GM21786 (cell line): ENCODE data around the gene NEDD8.
"Not testable (repeated sequence)": the region's sequence is repeated elsewhere in the genome, so short reads cannot be mapped to it uniquely, and the experiment has no call there.

Experiments
- ATAC-seq: cut with Tn5 transposase; IDR thresholded peaks from one replicate; pipeline ENCODE4 v1.9.1; 2021; ENCODE audit not compliant: unreplicated experiment

NEDD8 gene

DNA sequence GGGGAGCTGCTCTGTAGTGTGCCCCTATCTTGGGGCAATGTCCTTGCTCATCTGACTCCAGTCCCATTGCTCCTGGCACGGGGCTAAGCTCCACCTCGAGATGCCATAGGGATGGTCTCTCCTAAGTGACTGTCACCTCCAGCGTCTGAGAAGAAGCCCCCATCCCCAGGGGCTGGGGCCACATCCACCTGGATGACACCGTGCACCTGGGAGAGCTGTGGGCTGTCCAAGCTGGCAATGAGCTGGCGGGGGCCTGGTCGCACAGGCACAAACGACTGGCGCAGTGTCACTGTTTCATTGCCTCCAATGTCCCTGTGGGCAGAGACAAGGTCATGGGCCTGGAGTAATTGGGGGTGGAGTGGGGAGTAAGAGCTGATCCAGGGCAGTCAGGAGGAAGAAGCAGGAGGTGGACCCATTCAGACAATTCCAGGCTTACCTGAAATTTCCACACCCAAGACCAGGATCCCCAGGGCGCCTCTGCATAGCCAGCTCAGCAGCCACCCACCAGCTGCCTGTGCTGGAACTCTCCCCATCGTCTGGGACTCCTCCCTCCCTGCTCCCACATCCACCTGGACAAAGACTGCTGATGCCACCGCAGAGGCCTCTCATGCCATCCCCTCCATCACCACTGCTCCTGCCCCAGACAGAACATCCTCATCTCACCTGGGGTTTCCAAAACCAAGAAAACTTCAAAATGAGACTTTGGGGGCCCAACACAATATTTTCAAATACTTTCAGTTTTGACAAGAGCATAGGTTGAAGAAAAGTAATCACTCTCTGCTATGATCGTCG, 17.3 kb upstream of the NEDD8 start:
- no peak for ATAC-seq

DNA sequence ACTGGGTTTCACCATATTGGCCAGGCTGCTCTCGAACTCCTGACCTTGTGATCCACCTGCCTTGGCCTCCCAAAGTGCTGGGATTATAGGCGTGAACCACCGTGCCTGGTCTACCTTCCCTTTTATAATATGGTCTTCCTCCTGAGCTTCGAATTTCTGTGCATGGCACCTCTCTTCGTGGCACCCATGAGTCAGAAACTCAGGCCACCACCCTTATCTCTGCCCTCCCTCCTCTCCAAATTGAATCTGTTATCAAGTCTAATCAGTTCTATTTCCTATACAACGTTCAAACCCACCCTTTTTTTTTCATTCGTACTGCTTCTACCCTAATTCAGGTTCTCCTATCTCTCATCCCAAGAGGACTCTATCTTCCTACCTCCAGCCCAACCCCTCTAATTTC, 15.3 kb upstream of the NEDD8 start:
- ATAC-seq = no peak

- no peak for ATAC-seq
Observed at GRCh38 chr14:24246765-24247212, 14.6 kb upstream of the NEDD8 start.

DNA sequence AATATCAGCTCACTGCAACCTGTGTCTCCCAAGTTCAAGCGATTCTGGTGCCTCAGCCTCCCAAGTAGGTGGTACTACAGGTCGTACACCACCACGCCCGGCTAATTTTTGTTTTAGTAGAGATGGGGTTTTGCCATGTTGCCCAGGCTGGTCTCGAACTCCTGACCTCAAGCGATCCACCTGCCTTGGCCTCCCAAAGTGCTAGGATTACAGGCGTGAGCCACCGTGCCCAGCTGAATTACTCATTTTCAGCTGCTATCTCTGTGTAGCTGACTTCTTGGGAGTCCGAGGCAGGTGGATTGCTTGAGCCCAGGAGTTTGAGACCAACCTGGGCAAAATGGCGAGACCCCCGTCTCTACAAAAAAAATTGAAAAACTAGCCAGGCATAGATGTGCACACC, 13.2 kb upstream of the NEDD8 start:
- ATAC-seq = not testable (repeated sequence)

DNA sequence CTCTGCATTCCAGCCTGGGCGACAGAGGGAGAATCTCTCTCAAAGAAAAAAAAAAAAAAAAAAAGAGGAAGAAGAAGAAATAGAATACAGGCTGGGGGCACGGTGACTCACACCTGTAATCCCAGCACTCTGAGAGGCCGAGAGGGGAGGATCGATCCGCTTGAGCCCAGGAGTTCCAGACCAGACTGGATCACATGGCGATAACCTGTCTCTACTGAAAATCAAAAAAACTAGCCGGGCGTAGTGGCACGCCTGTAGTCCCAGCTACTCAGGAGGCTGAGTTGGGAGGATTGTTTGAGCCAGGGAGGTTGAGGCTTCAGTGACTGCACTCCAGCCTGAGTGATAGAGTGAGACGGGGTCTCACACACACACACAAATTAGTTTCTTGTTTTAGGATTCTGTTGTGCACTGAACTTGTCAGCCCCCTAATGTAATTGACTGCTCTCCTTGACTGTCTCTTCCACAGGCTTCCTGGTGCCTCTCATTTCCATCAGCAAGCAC, 11.2 kb upstream of the NEDD8 start:
- no peak for ATAC-seq

GRCh38 chr14:24241829-24242443, 9.8 kb upstream of the NEDD8 start:
- peak; percentile 75 for ATAC-seq

DNA sequence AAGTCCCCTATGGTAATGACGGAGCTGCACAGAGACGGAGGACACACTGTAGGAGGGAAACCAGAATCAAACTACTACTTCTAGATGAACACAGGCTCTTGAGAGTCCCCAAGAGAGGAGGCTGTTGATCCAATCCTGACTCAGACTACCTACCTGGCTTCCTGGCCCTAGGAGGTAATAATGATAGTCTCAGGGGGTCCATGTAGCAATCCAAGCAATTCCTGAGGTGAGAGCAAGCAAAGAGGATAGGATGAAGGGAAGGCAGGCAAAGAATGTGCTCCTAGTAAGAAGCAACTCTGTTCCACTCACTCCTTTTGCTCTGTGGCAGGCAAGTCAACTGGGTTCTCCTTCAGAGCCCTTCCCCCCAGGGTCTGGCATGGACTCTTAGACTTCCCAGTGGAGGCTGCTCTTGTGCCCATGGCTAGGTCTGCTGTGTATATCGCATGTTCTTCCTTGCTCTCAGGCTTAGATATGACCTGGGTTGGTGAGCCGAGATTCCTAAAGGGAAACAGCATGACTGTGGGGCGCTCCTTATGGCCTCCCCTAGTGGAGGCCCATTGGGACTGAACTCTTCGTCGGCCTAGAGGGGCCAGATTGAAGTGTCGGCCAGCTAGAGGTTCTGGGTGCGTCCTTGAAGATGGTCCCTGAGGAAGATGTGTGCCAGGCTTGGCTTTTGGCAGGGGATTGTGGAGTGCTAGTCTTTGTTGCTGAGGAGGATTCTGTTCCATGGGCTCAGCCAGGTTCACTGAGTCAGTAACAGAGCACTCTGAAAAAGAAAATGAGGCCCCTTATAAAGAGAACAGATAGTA, 8.1 kb upstream of the NEDD8 start:
- ATAC-seq = no peak

DNA sequence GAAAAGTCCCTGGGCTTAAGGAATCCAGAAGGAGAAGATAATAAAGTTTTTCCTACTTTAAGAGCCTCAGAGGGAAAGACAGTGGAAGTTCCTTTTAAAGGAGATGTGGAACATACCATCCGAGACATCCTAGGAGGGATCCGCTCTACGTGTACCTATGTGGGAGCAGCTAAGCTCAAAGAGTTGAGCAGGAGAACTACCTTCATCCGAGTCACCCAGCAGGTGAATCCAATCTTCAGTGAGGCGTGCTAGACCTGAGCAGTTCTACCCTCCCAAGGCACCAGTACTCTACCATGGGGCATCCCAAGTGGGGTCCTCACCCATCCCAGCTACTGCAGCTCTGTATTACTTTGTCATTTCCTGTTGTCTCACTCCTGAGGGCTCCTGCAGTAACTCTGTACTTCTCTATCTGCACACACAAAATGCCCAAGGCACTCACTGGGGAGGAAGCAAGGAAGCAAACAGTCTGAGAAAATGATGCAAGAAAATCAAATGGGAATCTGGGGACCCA, 6.4 kb upstream of the NEDD8 start:
- ATAC-seq = no peak

- no peak for ATAC-seq
Observed at GRCh38 chr14:24238123-24238522, 6.0 kb upstream of the NEDD8 start.

GRCh38 chr14:24237463-24237955, 5.3 kb upstream of the NEDD8 start:
- ATAC-seq = no peak

- no peak for ATAC-seq
Observed at GRCh38 chr14:24236689-24237462, 4.7 kb upstream of the NEDD8 start.

- ATAC-seq = no peak
Observed at GRCh38 chr14:24235804-24236688, 3.9 kb upstream of the NEDD8 start.

DNA sequence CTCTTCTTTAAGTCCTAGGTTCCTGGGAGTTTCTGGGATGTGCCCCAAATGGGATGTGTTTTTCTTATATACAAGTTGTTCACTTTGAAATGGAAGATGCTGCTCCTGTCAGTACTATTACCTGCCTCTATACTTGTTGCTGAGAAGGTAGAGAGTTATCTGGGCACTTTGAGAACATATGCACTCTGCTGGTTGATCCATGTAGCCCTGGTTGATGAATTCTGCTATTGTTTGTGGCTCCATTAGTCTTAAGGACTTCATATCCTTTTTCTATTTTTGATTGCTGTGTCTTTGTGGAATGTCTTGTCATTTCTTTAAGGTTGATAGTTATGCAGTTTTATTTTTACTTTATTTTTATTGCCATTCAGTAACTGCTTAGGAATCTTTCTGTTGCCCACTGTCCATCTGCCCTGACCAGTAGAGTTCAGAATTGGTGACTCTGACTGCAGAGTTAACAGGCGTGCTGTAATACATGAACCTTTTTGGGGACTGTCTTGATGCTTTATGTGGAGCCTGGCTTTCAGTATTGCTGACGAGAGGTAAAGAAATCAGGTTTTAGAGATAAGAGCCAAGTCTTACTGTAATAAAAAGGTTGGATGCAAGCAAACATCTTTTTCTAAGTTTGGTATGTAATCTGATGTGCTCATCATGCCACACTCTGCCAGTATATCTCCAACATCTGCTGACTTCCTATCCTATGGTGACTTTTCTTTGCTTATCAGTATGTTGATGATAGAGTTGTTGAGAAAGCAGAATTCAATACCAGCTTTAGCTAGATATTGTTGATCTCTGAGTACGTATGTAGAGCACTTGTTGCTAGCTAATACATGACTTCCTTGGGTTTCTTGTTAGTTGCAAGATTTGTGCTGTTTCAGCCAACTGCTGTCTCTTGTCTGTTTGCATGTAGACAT, 2.2 kb upstream of the NEDD8 start:
- no peak for ATAC-seq

- ATAC-seq = no peak
Observed at GRCh38 chr14:24233538-24233866, 1.3 kb upstream of the NEDD8 start.

- peak; percentile 64 for ATAC-seq
Observed at GRCh38 chr14:24232645-24233537, 724 bp upstream of the NEDD8 start, which contains the start of gene GMPR2. TSS of gene GMPR2 (plus strand) at chr14:24232929. CDS start at chr14:24233254, 325 bp downstream.

- peak; percentile 7 for ATAC-seq
Observed at GRCh38 chr14:24231263-24232120, 675 bp downstream of the NEDD8 start.
